Mesendoderm (in vitro differentiated cells): ENCODE results near the gene CAPG.
A peak's percentile ranks its signal among the peaks of the same experiment; 100 is the strongest.

ENCODE experiments used
- DNase-seq: peaks from one replicate; pipeline ENCODE4 v3.0.0; 2013
- H2AK5ac ChIP-seq: 2 replicates; pipeline ENCODE4 v1.6.1; 2013; ENCODE audit warnings: low read length, inconsistent platforms
- H2BK120ac ChIP-seq: 2 replicates; pipeline ENCODE4 v1.6.1; 2013; ENCODE audit warnings: low read depth, mild to moderate bottlenecking, low read length, moderate library complexity, mixed read lengths
- H2BK15ac ChIP-seq: replicated peaks from 2 replicates; pipeline ENCODE4 v1.6.1; 2013; ENCODE audit warnings: low read depth, mild to moderate bottlenecking, moderate library complexity
- H2BK5ac ChIP-seq: 2 replicates; pipeline ENCODE4 v1.6.1; 2013; ENCODE audit warnings: low read length, inconsistent platforms
- H3K18ac ChIP-seq: 2 replicates; pipeline ENCODE4 v1.6.1; 2013; ENCODE audit warnings: mild to moderate bottlenecking, low read length, mixed read lengths
- H3K23ac ChIP-seq: one replicate; pipeline ENCODE4 v1.6.1; 2013; ENCODE audit warnings: low read length
- H3K27ac ChIP-seq: 2 replicates; pipeline ENCODE4 v1.5.1; 2013; ENCODE audit warnings: low read depth, mild to moderate bottlenecking, inconsistent platforms, low read length, moderate library complexity
- H3K27me3 ChIP-seq: 2 replicates; pipeline ENCODE4 v1.6.1; 2013; ENCODE audit warnings: low read length, control low read depth, mild to moderate bottlenecking, inconsistent platforms; ENCODE audit not compliant: insufficient read depth, poor library complexity
- H3K36me3 ChIP-seq: 2 replicates; pipeline ENCODE4 v1.6.1; 2013; ENCODE audit warnings: low read length, inconsistent platforms; ENCODE audit not compliant: control insufficient read depth, insufficient read depth
- H3K4ac ChIP-seq: one replicate; pipeline ENCODE4 v1.6.1; 2013; ENCODE audit warnings: low read depth, mild to moderate bottlenecking, low read length, moderate library complexity
- H3K4me1 ChIP-seq: 2 replicates; pipeline ENCODE4 v1.6.1; 2013; ENCODE audit warnings: low read depth, low read length, inconsistent platforms; ENCODE audit not compliant: control insufficient read depth
- H3K4me2 ChIP-seq: 2 replicates; pipeline ENCODE4 v1.6.1; 2013; ENCODE audit warnings: low read length
- H3K4me3 ChIP-seq: 2 replicates; pipeline ENCODE4 v1.5.1; 2013; ENCODE audit warnings: mild to moderate bottlenecking, low read length
- H3K56ac ChIP-seq: one replicate; pipeline ENCODE4 v1.6.1; 2013; ENCODE audit warnings: low read length
- H3K79me1 ChIP-seq: 2 replicates; pipeline ENCODE4 v1.6.1; 2013; ENCODE audit warnings: low read length, inconsistent platforms
- H3K79me2 ChIP-seq: 2 replicates; pipeline ENCODE4 v1.6.1; 2013; ENCODE audit warnings: mild to moderate bottlenecking, low read length; ENCODE audit not compliant: control insufficient read depth, insufficient read depth
- H3K9ac ChIP-seq: 2 replicates; pipeline ENCODE4 v1.6.1; 2013; ENCODE audit warnings: low read length, inconsistent platforms
- H4K5ac ChIP-seq: one replicate; pipeline ENCODE4 v1.6.1; 2013; ENCODE audit warnings: low read length
- H4K8ac ChIP-seq: one replicate; pipeline ENCODE4 v1.6.1; 2013; ENCODE audit warnings: low read depth, mild to moderate bottlenecking, control low read depth, low read length, moderate library complexity
- WGBS: extraction: QIAGEN DNeasy Blood & Tissue Kit; methylation state at CpG from one replicate; pipeline ENCODE4 v1.1.7; 2013; ENCODE audit warnings: low lambda C conversion rate, missing lambda C conversion rate; ENCODE audit not compliant: insufficient coverage; ENCODE audit errors: extremely low coverage; 5-methylcytosine and 5-hydroxymethylcytosine counted together

CAPG gene

GRCh38 chr2:85394976-85395375, 15.2 kb downstream of the CAPG start:
- H2AK5ac ChIP-seq: no peak overlapping the region
- no CpG with 5 or more reads among the region's 6 CpGs for WGBS
- H2BK5ac ChIP-seq: no peak overlapping the region
- no peak overlapping the region for H2BK120ac ChIP-seq
- no peak overlapping the region for H4K5ac ChIP-seq
- no peaks in the 10 kb centered on the region for H3K36me3 ChIP-seq
- no peak overlapping the region for H2BK15ac ChIP-seq
- H3K18ac ChIP-seq: no peak overlapping the region
- H3K9ac ChIP-seq: no peak overlapping the region
- H3K27ac ChIP-seq: no peak overlapping the region
- no peak overlapping the region for H3K4me2 ChIP-seq
- H3K4me3 ChIP-seq: no peak overlapping the region
- no peaks in the 10 kb centered on the region for H3K79me1 ChIP-seq
- H3K56ac ChIP-seq: no peak overlapping the region
- no peaks in the 10 kb centered on the region for H3K27me3 ChIP-seq
- H4K8ac ChIP-seq: no peak overlapping the region
- H3K4me1 ChIP-seq: no peaks in the 10 kb centered on the region
- no peak overlapping the region for H3K23ac ChIP-seq
- no peak for DNase-seq
- H3K79me2 ChIP-seq: no peaks in the 10 kb centered on the region
- no peak overlapping the region for H3K4ac ChIP-seq

GRCh38 chr2:85394261-85394681, 15.9 kb downstream of the CAPG start:
- H2AK5ac ChIP-seq: no peak overlapping the region
- no peak overlapping the region for H2BK120ac ChIP-seq
- no peak overlapping the region for H4K8ac ChIP-seq
- H3K27me3 ChIP-seq: no peaks in the 10 kb centered on the region
- H3K79me1 ChIP-seq: no peaks in the 10 kb centered on the region
- H3K23ac ChIP-seq: no peak overlapping the region
- no peak overlapping the region for H3K18ac ChIP-seq
- H3K79me2 ChIP-seq: no peaks in the 10 kb centered on the region
- no peaks in the 10 kb centered on the region for H3K36me3 ChIP-seq
- no peaks in the 10 kb centered on the region for H3K4me1 ChIP-seq
- no peak for DNase-seq
- WGBS: no CpG with 5 or more reads among the region's 4 CpGs
- no peak overlapping the region for H3K4me3 ChIP-seq
- no peak overlapping the region for H3K4ac ChIP-seq
- no peak overlapping the region for H2BK15ac ChIP-seq
- no peak overlapping the region for H4K5ac ChIP-seq
- no peak overlapping the region for H3K4me2 ChIP-seq
- no peak overlapping the region for H3K9ac ChIP-seq
- H2BK5ac ChIP-seq: no peak overlapping the region
- no peak overlapping the region for H3K56ac ChIP-seq
- no peak overlapping the region for H3K27ac ChIP-seq

DNA sequence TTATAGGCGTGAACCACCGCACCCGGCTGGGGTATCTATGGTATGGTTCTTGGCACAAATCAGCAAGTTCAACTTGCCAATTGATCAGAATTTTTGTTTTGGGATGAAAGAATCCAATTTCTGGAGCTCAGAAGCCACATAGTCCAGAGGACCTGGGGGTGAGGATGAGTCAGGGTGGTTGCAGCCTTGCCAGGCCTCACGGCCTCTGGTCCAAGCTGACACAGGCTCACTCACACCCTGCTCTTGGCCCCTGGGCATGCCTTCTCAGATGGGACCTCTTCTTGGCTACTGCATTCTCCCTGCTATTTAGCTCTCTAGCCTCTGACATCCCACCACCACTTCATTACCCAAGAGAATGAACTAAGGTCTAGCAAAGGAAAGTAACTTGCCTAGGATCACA, 16.3 kb downstream of the CAPG start:
- no peak overlapping the region for H3K9ac ChIP-seq
- H3K79me1 ChIP-seq: no peaks in the 10 kb centered on the region
- no peak overlapping the region for H2BK5ac ChIP-seq
- no peak overlapping the region for H4K5ac ChIP-seq
- H3K4me2 ChIP-seq: no peak overlapping the region
- no peak for DNase-seq
- no peaks in the 10 kb centered on the region for H3K4me1 ChIP-seq
- H3K36me3 ChIP-seq: no peaks in the 10 kb centered on the region
- no CpG with 5 or more reads among the region's 4 CpGs for WGBS
- no peak overlapping the region for H3K27ac ChIP-seq
- no peaks in the 10 kb centered on the region for H3K27me3 ChIP-seq
- no peak overlapping the region for H2BK15ac ChIP-seq
- H4K8ac ChIP-seq: no peak overlapping the region
- H3K18ac ChIP-seq: no peak overlapping the region
- H3K79me2 ChIP-seq: no peaks in the 10 kb centered on the region
- H2AK5ac ChIP-seq: no peak overlapping the region
- H3K56ac ChIP-seq: no peak overlapping the region
- H2BK120ac ChIP-seq: no peak overlapping the region
- no peak overlapping the region for H3K23ac ChIP-seq
- H3K4me3 ChIP-seq: no peak overlapping the region
- H3K4ac ChIP-seq: no peak overlapping the region

- H3K4ac ChIP-seq: no peak overlapping the region
- H2BK5ac ChIP-seq: no peak overlapping the region
- peak; percentile 78 for DNase-seq
- H3K79me1 ChIP-seq: no peaks in the 10 kb centered on the region
- H3K23ac ChIP-seq: no peak overlapping the region
- H3K4me1 ChIP-seq: no peaks in the 10 kb centered on the region
- H3K4me2 ChIP-seq: no peak overlapping the region
- no peak overlapping the region for H4K8ac ChIP-seq
- H3K4me3 ChIP-seq: no peak overlapping the region
- H3K36me3 ChIP-seq: no peaks in the 10 kb centered on the region
- H2BK15ac ChIP-seq: no peak overlapping the region
- no peak overlapping the region for H3K56ac ChIP-seq
- no peak overlapping the region for H2AK5ac ChIP-seq
- H4K5ac ChIP-seq: no peak overlapping the region
- H3K27me3 ChIP-seq: no peaks in the 10 kb centered on the region
- WGBS: no CpG with 5 or more reads among the region's 11 CpGs
- H3K9ac ChIP-seq: no peak overlapping the region
- H3K27ac ChIP-seq: no peak overlapping the region
- no peaks in the 10 kb centered on the region for H3K79me2 ChIP-seq
- no peak overlapping the region for H2BK120ac ChIP-seq
- no peak overlapping the region for H3K18ac ChIP-seq
Observed at GRCh38 chr2:85390941-85391669, 19.1 kb downstream of the CAPG start.

GRCh38 chr2:85388878-85389538, 21.2 kb downstream of the CAPG start:
- H3K36me3 ChIP-seq: no peaks in the 10 kb centered on the region
- no peak overlapping the region for H2AK5ac ChIP-seq
- no peak overlapping the region for H3K9ac ChIP-seq
- no peak overlapping the region for H3K18ac ChIP-seq
- no peak overlapping the region for H4K5ac ChIP-seq
- H4K8ac ChIP-seq: no peak overlapping the region
- no peak overlapping the region for H3K4me2 ChIP-seq
- no peak overlapping the region for H3K27ac ChIP-seq
- WGBS: no CpG with 5 or more reads among the region's 9 CpGs
- H3K79me1 ChIP-seq: no peaks in the 10 kb centered on the region
- no peaks in the 10 kb centered on the region for H3K79me2 ChIP-seq
- H3K27me3 ChIP-seq: no peaks in the 10 kb centered on the region
- peaks cover 9% of the 10 kb centered on the region for H3K4me1 ChIP-seq
- no peak overlapping the region for H2BK120ac ChIP-seq
- H3K4ac ChIP-seq: no peak overlapping the region
- H3K23ac ChIP-seq: no peak overlapping the region
- no peak for DNase-seq
- no peak overlapping the region for H3K56ac ChIP-seq
- no peak overlapping the region for H2BK15ac ChIP-seq
- H3K4me3 ChIP-seq: no peak overlapping the region
- no peak overlapping the region for H2BK5ac ChIP-seq
